ENCODE data around the gene C10orf95.

DNA sequence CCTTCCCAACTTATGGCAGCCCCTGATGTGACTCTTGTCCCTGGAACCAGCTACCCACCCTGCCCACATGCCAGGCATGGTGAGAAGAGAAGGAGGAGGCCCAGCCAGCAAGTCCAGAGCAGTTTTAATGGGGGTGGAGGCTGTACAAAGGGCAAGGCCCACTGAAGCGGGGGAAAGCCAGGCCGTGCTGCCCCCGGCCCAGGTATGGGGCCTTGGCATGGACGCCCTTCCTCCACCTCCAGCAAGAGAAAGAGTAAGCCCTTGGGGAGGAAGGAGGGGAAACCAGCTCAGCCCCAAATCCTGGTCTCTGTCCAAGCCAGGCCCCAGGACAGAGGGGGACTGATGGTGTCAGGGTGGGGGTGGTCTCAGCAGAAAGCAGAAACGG, 48.8 kb downstream of the C10orf95 start:
- TF ChIP-seq, protein P1, sequence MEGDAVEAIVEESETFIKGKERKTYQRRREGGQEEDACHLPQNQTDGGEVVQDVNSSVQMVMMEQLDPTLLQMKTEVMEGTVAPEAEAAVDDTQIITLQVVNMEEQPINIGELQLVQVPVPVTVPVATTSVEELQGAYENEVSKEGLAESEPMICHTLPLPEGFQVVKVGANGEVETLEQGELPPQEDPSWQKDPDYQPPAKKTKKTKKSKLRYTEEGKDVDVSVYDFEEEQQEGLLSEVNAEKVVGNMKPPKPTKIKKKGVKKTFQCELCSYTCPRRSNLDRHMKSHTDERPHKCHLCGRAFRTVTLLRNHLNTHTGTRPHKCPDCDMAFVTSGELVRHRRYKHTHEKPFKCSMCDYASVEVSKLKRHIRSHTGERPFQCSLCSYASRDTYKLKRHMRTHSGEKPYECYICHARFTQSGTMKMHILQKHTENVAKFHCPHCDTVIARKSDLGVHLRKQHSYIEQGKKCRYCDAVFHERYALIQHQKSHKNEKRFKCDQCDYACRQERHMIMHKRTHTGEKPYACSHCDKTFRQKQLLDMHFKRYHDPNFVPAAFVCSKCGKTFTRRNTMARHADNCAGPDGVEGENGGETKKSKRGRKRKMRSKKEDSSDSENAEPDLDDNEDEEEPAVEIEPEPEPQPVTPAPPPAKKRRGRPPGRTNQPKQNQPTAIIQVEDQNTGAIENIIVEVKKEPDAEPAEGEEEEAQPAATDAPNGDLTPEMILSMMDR (IDR thresholded peaks at IDR 0.05; ENCODE audit: extremely low read depth in 1 of 2, insufficient read depth in 1 of 2, low read depth in 1 of 2, low read length in 2 of 2) = no peak
- TF ChIP-seq POLR2A (IDR thresholded peaks at IDR 0.05; ENCODE audit: low read depth, low read length) (no peak), POLR2AphosphoS5 (IDR thresholded peaks at IDR 0.05; ENCODE audit: insufficient read depth, low read depth, low read length) (no peak), EZH2 (IDR thresholded peaks at IDR 0.05; ENCODE audit: borderline replicate concordance, low read depth, low read length, severe bottlenecking) (no peak), JUN (IDR thresholded peaks at IDR 0.05; ENCODE audit: borderline replicate concordance, insufficient read depth, insufficient read length, low read depth) (no peak), MYC (IDR thresholded peaks at IDR 0.05; ENCODE audit: low read depth, low read length) (no peak), GATA2 (IDR thresholded peaks at IDR 0.05; ENCODE audit: insufficient read depth, insufficient read length, low read depth, low read length) (no peak), FOS (IDR thresholded peaks at IDR 0.05; ENCODE audit: borderline replicate concordance, insufficient read depth, low read length) (no peak)
- TF ChIP-seq, protein P2, sequence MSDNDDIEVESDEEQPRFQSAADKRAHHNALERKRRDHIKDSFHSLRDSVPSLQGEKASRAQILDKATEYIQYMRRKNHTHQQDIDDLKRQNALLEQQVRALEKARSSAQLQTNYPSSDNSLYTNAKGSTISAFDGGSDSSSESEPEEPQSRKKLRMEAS (IDR thresholded peaks at IDR 0.05; ENCODE audit: insufficient read depth, insufficient read length) = no peak
